H1 (cell line): ENCODE measurements around the gene GPC6. TPM values are rescaled to one million over a fixed set of nuclear protein-coding genes. Genes with fewer than 3 reads are reported as not detected.

Experiments
- CTCF ChIA-PET: fragments of 300-600 bp; sonication (Branson Sonifier 250); formaldehyde crosslinking; loops from one replicate; lab custom pipeline; 2021; ENCODE audit not compliant: partially characterized antibody; lab: Charles Lee
- POLR2A ChIA-PET: fragments of 300-600 bp; sonication (Branson Sonifier 250); formaldehyde crosslinking; loops from one replicate; lab custom pipeline; 2021; ENCODE audit warnings: inconsistent platforms; ENCODE audit not compliant: partially characterized antibody; lab: Charles Lee
- DNase-seq, 2 experiments: peaks; one replicate each; pipeline versions ENCODE4 v3.0.0 to v3.0.0-alpha.2; 2010 to 2022; ENCODE audit warnings: low spot score in 2 of 2, low read depth in 1 of 2, mixed read lengths in 1 of 2
- FAIRE-seq: peaks from 2 replicates; lab custom pipeline; 2011; peaks lifted over from hg19 to GRCh38; lab: Jason Lieb, UNC
- H2AFZ ChIP-seq: 2 replicates; pipeline ENCODE4 v1.8.1; 2012; ENCODE audit warnings: low read length, inconsistent platforms
- H2AK5ac ChIP-seq: 2 replicates; pipeline ENCODE4 v1.6.1; 2013; ENCODE audit warnings: low read depth, low read length
- H2BK120ac ChIP-seq: replicated peaks from 2 replicates; pipeline ENCODE3; 2013; ENCODE audit warnings: low read depth, low read length, inconsistent platforms
- H2BK12ac ChIP-seq: 2 replicates; pipeline ENCODE4 v1.6.1; 2013; ENCODE audit warnings: low read depth, low read length
- H2BK15ac ChIP-seq: 2 replicates; pipeline ENCODE4 v1.6.1; 2013; ENCODE audit warnings: low read length
- H2BK20ac ChIP-seq: 2 replicates; pipeline ENCODE4 v1.6.1; 2013; ENCODE audit warnings: low read length
- H2BK5ac ChIP-seq: 2 replicates; pipeline ENCODE4 v1.6.1; 2013; ENCODE audit warnings: low read depth, low read length
- H3K14ac ChIP-seq: 2 replicates; pipeline ENCODE4 v1.6.1; 2013; ENCODE audit warnings: inconsistent platforms; ENCODE audit not compliant: insufficient read length
- H3K18ac ChIP-seq: 2 replicates; pipeline ENCODE4 v1.6.1; 2013; ENCODE audit warnings: low read length; ENCODE audit errors: extremely low read depth
- H3K23ac ChIP-seq: 2 replicates; pipeline ENCODE4 v1.6.1; 2013; ENCODE audit warnings: inconsistent platforms; ENCODE audit not compliant: insufficient read length
- H3K23me2 ChIP-seq: 2 replicates; pipeline ENCODE4 v1.6.1; 2013; ENCODE audit warnings: low read depth, low read length
- H3K27ac ChIP-seq: 2 replicates; pipeline ENCODE4 v1.6.1; 2011; ENCODE audit warnings: low read depth, low read length, inconsistent platforms
- H3K27me3 ChIP-seq, 4 experiments: replicated peaks in 1 of 4; 1 replicate in 1 of 4; 2 replicates in 3 of 4; pipeline versions ENCODE4 v1.6.1 to v1.8.1; 2011 to 2013; ENCODE audit warnings: low read length in 3 of 4, mild to moderate bottlenecking in 3 of 4, inconsistent platforms in 2 of 4, mixed read lengths in 2 of 4, moderate library complexity in 1 of 4; ENCODE audit not compliant: control insufficient read depth in 3 of 4, insufficient read depth in 3 of 4; ENCODE audit errors: extremely low read depth in 1 of 4
- H3K36me3 ChIP-seq, 4 experiments: 2 replicates each; pipeline versions ENCODE4 v1.6.1 to v1.8.1; 2011 to 2013; ENCODE audit warnings: mild to moderate bottlenecking in 4 of 4, low read length in 3 of 4, moderate library complexity in 2 of 4, control low read depth in 1 of 4, inconsistent platforms in 1 of 4; ENCODE audit not compliant: insufficient read depth in 4 of 4, control insufficient read depth in 2 of 4
- H3K4ac ChIP-seq: replicated peaks from 2 replicates; pipeline ENCODE3; 2013; ENCODE audit warnings: low read length, low read depth, mixed read lengths, inconsistent platforms; ENCODE audit not compliant: insufficient read length
- H3K4me1 ChIP-seq, 4 experiments: replicated peaks in 1 of 4; 1 replicate in 1 of 4; 2 replicates in 3 of 4; pipeline versions ENCODE4 v1.6.1 to v1.8.1; 2011 to 2013; ENCODE audit warnings: low read length in 3 of 4, inconsistent platforms in 2 of 4, mixed read lengths in 1 of 4; ENCODE audit not compliant: insufficient read depth in 4 of 4, control insufficient read depth in 3 of 4
- H3K4me2 ChIP-seq, 2 experiments: 2 replicates each; pipeline versions ENCODE4 v1.6.1 to v1.8.1; 2011 to 2013; ENCODE audit warnings: low read depth in 2 of 2, low read length in 2 of 2, control low read depth in 1 of 2, inconsistent platforms in 1 of 2, mild to moderate bottlenecking in 1 of 2; ENCODE audit not compliant: insufficient read depth in 1 of 2
- H3K4me3 ChIP-seq, 4 experiments: fragments of 200-600, 300-600 bp in 1 of 4; sonication (generic), shearing (Covaris generic), sonication (Bioruptor Twin) in 1 of 4; 2 replicates each; pipeline versions ENCODE4 v1.5.1 to v1.8.1; 2011 to 2016; ENCODE audit warnings: low read length in 4 of 4, low read depth in 3 of 4, control low read depth in 2 of 4, inconsistent platforms in 2 of 4, mild to moderate bottlenecking in 2 of 4, mixed read lengths in 1 of 4, moderate library complexity in 1 of 4; ENCODE audit not compliant: insufficient read depth in 2 of 4; ENCODE audit errors: extremely low read depth in 1 of 4
- H3K56ac ChIP-seq: replicated peaks from 2 replicates; pipeline ENCODE3; 2013; ENCODE audit warnings: low read depth, mild to moderate bottlenecking, mixed read lengths, low read length, inconsistent platforms; ENCODE audit not compliant: insufficient read length
- H3K79me1 ChIP-seq: 2 replicates; pipeline ENCODE4 v1.6.1; 2013; ENCODE audit warnings: low read depth, low read length, control low read depth
- H3K79me2 ChIP-seq, 2 experiments: 2 replicates each; pipeline versions ENCODE4 v1.6.1 to v1.8.1; 2012 to 2013; ENCODE audit warnings: low read length in 2 of 2, mild to moderate bottlenecking in 2 of 2, inconsistent platforms in 1 of 2; ENCODE audit not compliant: insufficient read depth in 2 of 2, control insufficient read depth in 1 of 2
- H3K9ac ChIP-seq, 4 experiments: replicated peaks in 1 of 4; 1 replicate in 1 of 4; 2 replicates in 3 of 4; pipeline versions ENCODE4 v1.6.1 to v1.8.1; 2011 to 2013; ENCODE audit warnings: low read depth in 3 of 4, low read length in 3 of 4, control low read depth in 2 of 4, mild to moderate bottlenecking in 2 of 4, moderate library complexity in 2 of 4, inconsistent platforms in 1 of 4; ENCODE audit errors: extremely low read depth in 1 of 4
- H3K9me3 ChIP-seq, 2 experiments: 2 replicates each; pipeline versions ENCODE4 v1.6.1 to v1.8.1; 2012 to 2013; ENCODE audit warnings: mild to moderate bottlenecking in 2 of 2, moderate library complexity in 2 of 2, control low read depth in 1 of 2, inconsistent platforms in 1 of 2, low read depth in 1 of 2, low read length in 1 of 2, mixed read lengths in 1 of 2; ENCODE audit not compliant: insufficient read depth in 2 of 2
- H4K20me1 ChIP-seq, 2 experiments: replicated peaks in 1 of 2; 2 replicates each; pipeline versions ENCODE3 to v1.8.1; 2011 to 2013; ENCODE audit warnings: inconsistent platforms in 2 of 2, low read length in 2 of 2, mild to moderate bottlenecking in 1 of 2; ENCODE audit not compliant: insufficient read depth in 2 of 2, control insufficient read depth in 1 of 2
- H4K5ac ChIP-seq: 2 replicates; pipeline ENCODE4 v1.6.1; 2013; ENCODE audit warnings: low read length, low read depth, mixed read lengths, inconsistent platforms; ENCODE audit not compliant: insufficient read length
- H4K8ac ChIP-seq: 2 replicates; pipeline ENCODE4 v1.8.0; 2013; ENCODE audit warnings: mild to moderate bottlenecking, moderate library complexity, low read length, inconsistent platforms; ENCODE audit not compliant: insufficient read depth; ENCODE audit errors: extremely low read depth
- H4K91ac ChIP-seq: replicated peaks from 2 replicates; pipeline ENCODE3; 2013; ENCODE audit warnings: low read length, mixed read lengths, inconsistent platforms; ENCODE audit not compliant: insufficient read length
- CHD2 ChIP-seq: IDR thresholded peaks from 2 replicates; pipeline ENCODE4 v1.6.1; 2012; ENCODE audit warnings: low read length, improper control_type of control experiment
- CTCF ChIP-seq, 3 experiments: IDR thresholded peaks; 1 replicate in 2 of 3; 2 replicates in 1 of 3; pipeline versions ENCODE4 v1.5.1 to v1.6.1; 2011; ENCODE audit warnings: low read length in 3 of 3, mild to moderate bottlenecking in 3 of 3, inconsistent platforms in 2 of 3, low read depth in 1 of 3, moderate library complexity in 1 of 3; ENCODE audit not compliant: insufficient read depth in 1 of 3; ENCODE audit errors: control extremely low read depth in 1 of 3
- HDAC2 ChIP-seq, 2 experiments: fragments of 300-600 bp in 1 of 2; sonication (generic) in 1 of 2; IDR thresholded peaks; 2 replicates each; pipeline ENCODE4 v1.6.1; 2011 to 2012; ENCODE audit warnings: low read depth in 2 of 2, low read length in 2 of 2, mild to moderate bottlenecking in 2 of 2, moderate library complexity in 2 of 2, borderline replicate concordance in 1 of 2, inconsistent platforms in 1 of 2
- JUND ChIP-seq: IDR thresholded peaks from 2 replicates; pipeline ENCODE4 v1.6.1; 2011; ENCODE audit warnings: mild to moderate bottlenecking, improper control_type of control experiment, low read length
- KDM4A ChIP-seq: IDR thresholded peaks from one replicate; pipeline ENCODE4 v1.7.1; 2012; ENCODE audit warnings: low read depth, mild to moderate bottlenecking, moderate library complexity, low read length, inconsistent platforms; ENCODE audit not compliant: severe bottlenecking
- SAP30 ChIP-seq: fragments of 300-600 bp; sonication (generic); IDR thresholded peaks from 2 replicates; pipeline ENCODE4 v1.7.1; 2012; ENCODE audit warnings: low read length, moderate library complexity, mild to moderate bottlenecking, inconsistent platforms; ENCODE audit not compliant: insufficient read depth, insufficient replicate concordance
- SIX5 ChIP-seq: IDR thresholded peaks from 2 replicates; pipeline ENCODE4 v1.6.1; 2011; ENCODE audit warnings: mild to moderate bottlenecking, low read depth, low read length
- TAF7 ChIP-seq: optimal IDR thresholded peaks from 2 replicates; pipeline ENCODE3; 2011; ENCODE audit warnings: low read depth, mild to moderate bottlenecking, inconsistent platforms, low read length, moderate library complexity, borderline replicate concordance
- TEAD4 ChIP-seq: IDR thresholded peaks from 2 replicates; pipeline ENCODE4 v1.6.1; 2012; ENCODE audit warnings: low read depth, low read length, inconsistent platforms, mixed read lengths
- ZNF274 ChIP-seq: IDR thresholded peaks from 2 replicates; pipeline ENCODE4 v1.7.0; 2012; ENCODE audit warnings: low read length, borderline replicate concordance; ENCODE audit errors: extremely low read depth
- WGBS, 2 experiments: shearing (Covaris generic) in 1 of 2; methylation state at CpG; one replicate each; pipeline versions ENCODE4 v1.1.6 to v1.1.7; 2013 to 2015; ENCODE audit warnings: low lambda C conversion rate in 2 of 2, mixed read lengths in 2 of 2, inconsistent platforms in 1 of 2, low coverage in 1 of 2, missing lambda C conversion rate in 1 of 2; ENCODE audit not compliant: insufficient replicate concordance in 2 of 2, insufficient coverage in 1 of 2, insufficient read length in 1 of 2; ENCODE audit errors: extremely low coverage in 1 of 2, missing lambda C conversion rate in 1 of 2; 5-methylcytosine and 5-hydroxymethylcytosine counted together
- polyA plus RNA-seq, 7 experiments: library from polyadenylated mRNA; depleted of rRNA in 3 of 7; stranded (reverse) in 5 of 7; unstranded in 2 of 7; fragments of >200 nt in 5 of 7; fragments of 200-250 nt in 2 of 7; gene quantifications; 1 replicate in 5 of 7; 2 replicates in 1 of 7; 4 replicates in 1 of 7; pipeline versions ENCODE4 v1.2.1 to v1.2.3, GENCODE V29; 2011 to 2013; ENCODE audit warnings: missing spikeins in 2 of 7, mixed read lengths in 2 of 7
- total RNA-seq: library from RNA; stranded (reverse); fragmentation: NEBNext Ultra II Directional; extraction: Animal tissue kit (Norgen Biotek cat#: 25700); gene quantifications from 2 replicates; pipeline ENCODE4 v1.2.1, GENCODE V29; 2021

GPC6 gene
- total and polyA plus RNA-seq, 2 of the 8 experiments (the other 6 are each of a cell fraction or from before 2014, with no cell fraction given), result 5.4 to 12.0 TPM

DNA sequence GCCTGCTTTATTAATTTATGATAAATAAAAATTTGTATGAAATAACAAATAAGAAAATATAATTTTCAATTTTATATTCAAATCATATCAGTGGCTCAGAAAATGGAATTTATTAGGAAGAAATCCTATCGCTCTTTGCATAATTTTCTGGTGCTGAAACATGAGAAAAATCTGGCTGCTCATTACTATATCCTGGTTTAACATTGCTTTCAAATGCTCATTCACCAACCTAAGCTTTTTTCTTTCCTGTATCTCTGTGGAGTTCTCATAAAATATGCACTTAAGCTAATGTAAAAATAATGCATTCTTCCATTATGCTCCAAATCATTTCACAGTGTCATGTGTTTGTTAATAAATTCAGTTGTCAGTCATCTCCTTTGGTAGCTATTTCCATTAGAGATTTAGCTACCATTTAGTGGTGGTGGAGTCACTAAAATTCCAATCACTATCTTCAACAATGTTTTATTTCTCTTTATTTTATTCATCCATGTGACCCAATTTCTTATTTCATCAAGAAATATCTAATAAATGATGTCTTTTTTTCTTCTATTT lies 754.9 kb downstream of the GPC6 start:
- POLR2A ChIA-PET, result no interaction called here
- H2BK20ac ChIP-seq, result no peak overlapping the region
- no peak overlapping the region for H3K27ac ChIP-seq
- no peak for TF ChIP-seq TAF7
- no peak for TF ChIP-seq SIX5
- no peak for TF ChIP-seq ZNF274
- TF ChIP-seq KDM4A, result no peak
- no peak for TF ChIP-seq SAP30
- TF ChIP-seq CHD2, result no peak
- TF ChIP-seq HDAC2 (IDR thresholded peaks at IDR 0.05; ENCODE audit: borderline replicate concordance in 1 of 2, low read depth in 2 of 2, low read length in 2 of 2), result no peak
- no peak for TF ChIP-seq CTCF (IDR thresholded peaks at IDR 0.05; ENCODE audit: control extremely low read depth in 1 of 3, insufficient read depth in 1 of 3, low read depth in 1 of 3, low read length in 3 of 3)
- TF ChIP-seq JUND, result no peak
- TF ChIP-seq TEAD4, result no peak
- peaks cover 0 to 2% (median under 1%) of the 10 kb centered on the region in 4 experiments; a peak in 4 of 7 replicates for H3K27me3 ChIP-seq
- H3K14ac ChIP-seq, result no peak overlapping the region
- 92% methylated on average over 1 of the region's 1 CpG; no CpG with 5 or more reads in 1 of the 2 experiments for WGBS, 2 experiments
- H3K23ac ChIP-seq, result no peak overlapping the region
- H3K9ac ChIP-seq, result no peak overlapping the region
- H2AFZ ChIP-seq, result no peak overlapping the region
- H4K91ac ChIP-seq, result no peak overlapping the region
- H4K5ac ChIP-seq, result no peak overlapping the region
- H3K18ac ChIP-seq, result no peak overlapping the region
- no peak for DNase-seq
- H2BK5ac ChIP-seq, result no peak overlapping the region
- no peak overlapping the region for H2BK12ac ChIP-seq
- H3K79me1 ChIP-seq, result no peaks in the 10 kb centered on the region
- no peak overlapping the region for H4K8ac ChIP-seq
- H3K4ac ChIP-seq, result no peak overlapping the region
- H2AK5ac ChIP-seq, result no peak overlapping the region
- H3K4me2 ChIP-seq, result no peak overlapping the region
- no peak overlapping the region for H2BK120ac ChIP-seq
- H3K56ac ChIP-seq, result no peak overlapping the region
- no peaks in the 10 kb centered on the region for H3K9me3 ChIP-seq
- no peaks in the 10 kb centered on the region; the same call in 1 of the 2 replicates for H3K23me2 ChIP-seq
- H3K36me3 ChIP-seq, result no peaks in the 10 kb centered on the region; a peak in 1 of 8 replicates
- H3K79me2 ChIP-seq, result no peaks in the 10 kb centered on the region
- no peak overlapping the region for H3K4me3 ChIP-seq
- no peak overlapping the region for H2BK15ac ChIP-seq
- H3K4me1 ChIP-seq, result peaks cover 0 to 5% (median 0%) of the 10 kb centered on the region in 4 experiments; a peak in 1 of 7 replicates
- H4K20me1 ChIP-seq, result no peaks in the 10 kb centered on the region
- no peak for FAIRE-seq
- CTCF ChIA-PET, result no interaction called here
